GM12878 (cell line): Measurements from ENCODE around the gene ZNF559. TPM values are rescaled to one million over a fixed set of nuclear protein-coding genes. Genes with fewer than 3 reads are reported as not detected.

Experiments used
- BCL3 ChIP-seq: IDR thresholded peaks from 2 replicates; pipeline ENCODE4 v1.6.1; 2011; ENCODE audit warnings: borderline replicate concordance, low read depth, mild to moderate bottlenecking, moderate library complexity, low read length; ENCODE audit not compliant: insufficient read depth, poor library complexity, severe bottlenecking
- HDAC2 ChIP-seq: fragments of 200-600 bp; sonication (generic); IDR thresholded peaks from 2 replicates; pipeline ENCODE4 v1.6.1; 2017
- IRF4 ChIP-seq: IDR thresholded peaks from 2 replicates; pipeline ENCODE4 v1.6.1; 2011; ENCODE audit warnings: low read depth, low read length
- RAD51 ChIP-seq: fragments of 450-650 bp; IDR thresholded peaks from 2 replicates; pipeline ENCODE4 v1.6.1; 2016; ENCODE audit warnings: moderate library complexity, mild to moderate bottlenecking, inconsistent platforms
- RCOR1 ChIP-seq: conservative IDR thresholded peaks from 2 replicates; pipeline ENCODE4 v1.6.1; 2012; ENCODE audit warnings: low read depth, low read length, improper control_type of control experiment
- SIX5 ChIP-seq: IDR thresholded peaks from 2 replicates; pipeline ENCODE4 v1.6.1; 2011; ENCODE audit warnings: mild to moderate bottlenecking, low read depth, low read length, moderate library complexity; ENCODE audit not compliant: severe bottlenecking
- SRF ChIP-seq, 2 experiments: IDR thresholded peaks; 2 replicates each; pipeline ENCODE4 v1.6.1; 2011; ENCODE audit warnings: low read depth in 2 of 2, low read length in 2 of 2, mild to moderate bottlenecking in 1 of 2, moderate library complexity in 1 of 2
- ZBTB40 ChIP-seq: fragments of 450-650 bp; IDR thresholded peaks from 2 replicates; pipeline ENCODE4 v1.6.1; 2016; ENCODE audit warnings: mild to moderate bottlenecking, moderate library complexity, borderline replicate concordance
- polyA plus RNA-seq, 11 experiments: library from polyadenylated mRNA; depleted of rRNA in 4 of 11; unstranded in 6 of 11; stranded (reverse) in 5 of 11; fragments of >200 nt; fragmentation: Nextera tagmentation in 4 of 11; fragmentation: Illumina TruSeq in 1 of 11; extraction: Ambion mirVana in 4 of 11; extraction: Trizol in 1 of 11; gene quantifications; 1 replicate in 1 of 11; 2 replicates in 10 of 11; pipeline versions ENCODE4 v1.2.1 to v1.2.3, GENCODE V29; 2011 to 2016; ENCODE audit warnings: inconsistent platforms in 2 of 11, missing spikeins in 2 of 11, low read depth in 1 of 11
- total RNA-seq, 4 experiments: library from RNA; depleted of rRNA in 3 of 4; stranded (reverse); fragments of >200 nt in 3 of 4; fragmentation: Illumina TruSeq in 1 of 4; extraction: Trizol in 1 of 4; gene quantifications; 2 replicates each; pipeline versions ENCODE4 v1.2.1 to v1.2.3, GENCODE V29; 2013 to 2021

ZNF559 gene
- total and polyA plus RNA-seq, 10 of the 15 experiments (the other 5 are each of a cell fraction or from before 2014, with no cell fraction given): 4.4 to 13.8 (median 9.8) TPM

DNA sequence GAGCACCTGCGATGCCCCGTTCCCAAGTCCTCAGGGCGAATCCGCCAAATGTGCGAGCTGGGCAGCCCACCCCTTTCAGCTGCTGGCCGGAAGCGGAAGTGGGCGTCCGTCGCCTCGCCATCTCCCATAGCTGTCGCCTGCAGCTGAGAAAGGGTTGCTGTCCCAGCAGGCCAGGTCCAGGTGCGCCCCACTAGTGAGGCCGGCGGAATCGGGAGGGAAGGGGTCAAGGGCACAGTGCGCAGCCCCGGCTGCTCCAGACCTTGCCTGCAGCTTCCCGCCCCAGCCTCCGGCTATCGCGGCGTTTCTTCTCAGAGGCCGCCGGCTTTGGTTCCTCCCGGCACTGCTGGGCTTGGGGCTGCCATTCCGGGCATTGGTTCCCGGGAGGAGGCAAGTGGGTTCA is 38.9 kb downstream of the ZNF559 start, which contains the start of gene ZNF177 (continued):
- TF ChIP-seq ZBTB40 (peak; percentile 53), SIX5 (no peak), RAD51 (no peak), HDAC2 (no peak), BCL3 (no peak), RCOR1 (no peak), SRF (IDR thresholded peaks at IDR 0.05; ENCODE audit: low read depth in 2 of 2, low read length in 2 of 2) (no peak), IRF4 (no peak)
